ENCODE measurements around the gene ZNF804B.

The ZNF804B gene

GRCh38 chr7:89017695-89018094, 258.2 kb downstream of the ZNF804B start:
- no peak for DNase-seq (ENCODE audit: low read depth)
- H3K4me3 ChIP-seq (ENCODE audit: low read depth, low read length) = no peak overlapping the region
- no peak for TF ChIP-seq CTCF (IDR thresholded peaks at IDR 0.05; ENCODE audit: low read depth, low read length)
- TF ChIP-seq POLR2A (IDR thresholded peaks at IDR 0.05; ENCODE audit: extremely low read depth, insufficient read length) = no peak
- no peak for TF ChIP-seq MYC (IDR thresholded peaks at IDR 0.05; ENCODE audit: low read depth, low read length)
- TF ChIP-seq, protein P1, sequence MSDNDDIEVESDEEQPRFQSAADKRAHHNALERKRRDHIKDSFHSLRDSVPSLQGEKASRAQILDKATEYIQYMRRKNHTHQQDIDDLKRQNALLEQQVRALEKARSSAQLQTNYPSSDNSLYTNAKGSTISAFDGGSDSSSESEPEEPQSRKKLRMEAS (IDR thresholded peaks at IDR 0.05; ENCODE audit: low read depth, low read length) = no peak

DNA sequence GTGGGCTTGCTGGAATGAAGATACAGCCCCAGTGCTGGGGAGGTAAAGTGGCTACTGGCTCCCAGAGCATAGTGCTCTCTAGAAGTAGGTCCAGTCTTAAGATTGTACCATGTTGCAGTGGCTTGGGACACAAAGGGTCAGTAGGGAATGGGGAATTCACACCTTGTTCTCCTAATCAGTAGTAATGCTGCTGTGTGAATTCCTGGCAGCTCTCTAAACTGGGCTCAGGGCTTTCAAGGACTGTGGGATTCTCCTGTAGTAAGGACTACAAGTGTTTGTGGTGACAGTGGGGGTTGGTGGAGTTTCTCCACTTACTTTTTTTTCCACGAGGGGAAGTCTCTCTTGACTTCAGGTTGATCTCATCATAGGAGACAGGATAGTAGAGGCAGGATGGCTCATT, 262.2 kb downstream of the ZNF804B start:
- H3K4me3 ChIP-seq (ENCODE audit: low read depth, low read length) = no peak overlapping the region
- no peak for DNase-seq (ENCODE audit: low read depth)
- TF ChIP-seq CTCF (IDR thresholded peaks at IDR 0.05; ENCODE audit: low read depth, low read length) (no peak), POLR2A (IDR thresholded peaks at IDR 0.05; ENCODE audit: extremely low read depth, insufficient read length) (no peak), MYC (IDR thresholded peaks at IDR 0.05; ENCODE audit: low read depth, low read length) (no peak)
- TF ChIP-seq, protein P1 (IDR thresholded peaks at IDR 0.05; ENCODE audit: low read depth, low read length) = no peak

- DNase-seq (ENCODE audit: low read depth) = no peak
- H3K4me3 ChIP-seq (ENCODE audit: low read depth, low read length) = no peak overlapping the region
- no peak for TF ChIP-seq MYC (IDR thresholded peaks at IDR 0.05; ENCODE audit: low read depth, low read length)
These were observed 263.7 kb downstream of the ZNF804B start for GRCh38 chr7:89023206-89023605.

DNA sequence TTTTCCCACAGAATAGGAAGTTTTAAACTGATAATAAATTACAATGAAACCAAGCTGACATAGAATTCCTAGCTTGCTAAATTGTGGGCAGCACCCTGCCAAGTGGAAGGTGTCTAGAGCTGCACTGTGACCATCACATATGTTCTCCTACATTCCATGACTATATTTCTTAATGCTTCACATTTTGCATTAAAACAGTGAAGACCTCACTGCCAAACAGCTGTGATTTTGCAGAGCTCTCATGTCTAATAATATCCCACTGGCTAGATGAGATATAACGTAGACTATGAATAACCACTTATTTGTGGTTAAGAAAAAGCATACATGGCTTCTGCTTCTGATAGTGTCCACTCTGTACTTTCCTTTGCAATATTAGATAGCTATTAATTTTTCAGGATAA, 264.4 kb downstream of the ZNF804B start:
- H3K4me3 ChIP-seq (ENCODE audit: low read depth, low read length) = no peak overlapping the region
- no peak for TF ChIP-seq POLR2A (IDR thresholded peaks at IDR 0.05; ENCODE audit: extremely low read depth, insufficient read length)
- TF ChIP-seq, protein P1 (IDR thresholded peaks at IDR 0.05; ENCODE audit: low read depth, low read length) = no peak
- DNase-seq (ENCODE audit: low read depth) = no peak

DNA sequence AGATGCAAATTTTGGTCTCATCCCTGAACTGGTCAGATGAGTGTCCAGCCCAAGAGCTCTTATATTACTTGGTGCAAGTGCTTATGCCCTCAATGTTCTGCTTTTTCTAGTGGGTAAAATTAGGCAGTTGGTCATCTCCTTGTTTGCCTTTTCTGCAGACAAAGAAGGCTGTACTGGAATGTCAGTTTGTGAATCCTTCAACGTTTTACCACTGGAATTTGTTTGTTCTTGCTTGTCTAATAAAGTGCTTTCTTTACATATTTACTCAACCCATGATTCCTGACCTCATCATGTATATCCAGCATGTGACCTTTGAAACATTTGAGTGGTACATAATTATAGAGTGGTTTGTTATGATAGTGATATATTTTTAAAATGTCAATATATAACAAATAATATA, 268.3 kb downstream of the ZNF804B start:
- DNase-seq (ENCODE audit: low read depth) = no peak
- H3K4me3 ChIP-seq (ENCODE audit: low read depth, low read length) = no peak overlapping the region
- TF ChIP-seq CTCF (IDR thresholded peaks at IDR 0.05; ENCODE audit: low read depth, low read length) = no peak
- TF ChIP-seq MYC (IDR thresholded peaks at IDR 0.05; ENCODE audit: low read depth, low read length) = no peak
- no peak for TF ChIP-seq POLR2A (IDR thresholded peaks at IDR 0.05; ENCODE audit: extremely low read depth, insufficient read length)
- TF ChIP-seq, protein P1 (IDR thresholded peaks at IDR 0.05; ENCODE audit: low read depth, low read length) = no peak

DNA sequence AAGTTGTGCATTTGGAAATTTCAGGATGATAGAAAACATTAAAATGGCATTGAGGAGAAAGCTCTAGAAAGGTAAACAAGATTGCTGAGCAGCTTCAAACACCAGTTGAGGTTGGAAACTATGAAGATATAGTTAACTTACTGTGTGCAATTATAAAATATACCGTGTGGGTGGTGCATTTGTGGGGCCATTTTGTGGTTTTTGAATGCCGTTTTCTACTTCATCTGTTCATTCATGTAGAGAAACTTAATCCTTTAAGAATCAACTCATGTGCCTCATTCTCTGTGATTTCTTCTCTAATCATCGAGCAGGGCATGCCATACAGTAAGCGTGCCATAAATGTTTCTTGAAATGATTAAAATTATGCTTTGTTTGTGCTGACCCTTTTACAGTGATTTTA, 268.8 kb downstream of the ZNF804B start:
- TF ChIP-seq MYC (IDR thresholded peaks at IDR 0.05; ENCODE audit: low read depth, low read length) = no peak
- no peak for TF ChIP-seq POLR2A (IDR thresholded peaks at IDR 0.05; ENCODE audit: extremely low read depth, insufficient read length)
- TF ChIP-seq, protein P1 (IDR thresholded peaks at IDR 0.05; ENCODE audit: low read depth, low read length) = no peak
- TF ChIP-seq CTCF (IDR thresholded peaks at IDR 0.05; ENCODE audit: low read depth, low read length) = no peak
- no peak for DNase-seq (ENCODE audit: low read depth)
- no peak overlapping the region for H3K4me3 ChIP-seq (ENCODE audit: low read depth, low read length)

GRCh38 chr7:89029864-89030263, 270.4 kb downstream of the ZNF804B start:
- no peak overlapping the region for H3K4me3 ChIP-seq (ENCODE audit: low read depth, low read length)
- TF ChIP-seq, protein P1 (IDR thresholded peaks at IDR 0.05; ENCODE audit: low read depth, low read length) = no peak
- TF ChIP-seq MYC (IDR thresholded peaks at IDR 0.05; ENCODE audit: low read depth, low read length) (no peak), POLR2A (IDR thresholded peaks at IDR 0.05; ENCODE audit: extremely low read depth, insufficient read length) (no peak), CTCF (IDR thresholded peaks at IDR 0.05; ENCODE audit: low read depth, low read length) (no peak)
- DNase-seq (ENCODE audit: low read depth) = peak; percentile 60
